Stimulated activated CD4-positive, alpha-beta T cell treated with anti-CD3 and anti-CD28 coated beads, TNF-alpha, amount 100 ng/mL, for 24 hours (primary cell): ENCODE results near the gene OGN.

Experiments used
- DNase-seq, 3 experiments: peaks; one replicate each; pipeline ENCODE4 v3.0.0-alpha.2; 2020; ENCODE audit warnings: low read depth in 3 of 3

The OGN gene

DNA sequence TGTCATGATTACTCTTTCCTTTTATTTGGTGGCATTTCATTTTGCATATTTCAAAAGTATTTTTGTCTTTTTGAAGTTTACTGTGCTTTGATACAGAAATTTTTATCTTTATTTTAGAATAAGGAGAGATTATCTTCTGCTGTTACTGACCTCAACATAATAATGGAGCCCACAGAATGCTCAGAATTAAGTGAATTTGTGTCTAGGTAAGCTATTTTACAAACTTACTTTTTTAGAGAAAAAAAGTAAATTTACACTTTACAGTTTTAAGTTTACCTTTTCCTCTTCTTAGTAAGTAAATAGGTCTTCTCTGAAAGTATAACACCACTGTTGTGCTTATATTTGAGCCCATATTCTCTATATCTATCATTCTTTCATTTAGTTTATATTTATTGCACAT lies 58.8 kb downstream of the OGN start:
- no peak for DNase-seq

DNA sequence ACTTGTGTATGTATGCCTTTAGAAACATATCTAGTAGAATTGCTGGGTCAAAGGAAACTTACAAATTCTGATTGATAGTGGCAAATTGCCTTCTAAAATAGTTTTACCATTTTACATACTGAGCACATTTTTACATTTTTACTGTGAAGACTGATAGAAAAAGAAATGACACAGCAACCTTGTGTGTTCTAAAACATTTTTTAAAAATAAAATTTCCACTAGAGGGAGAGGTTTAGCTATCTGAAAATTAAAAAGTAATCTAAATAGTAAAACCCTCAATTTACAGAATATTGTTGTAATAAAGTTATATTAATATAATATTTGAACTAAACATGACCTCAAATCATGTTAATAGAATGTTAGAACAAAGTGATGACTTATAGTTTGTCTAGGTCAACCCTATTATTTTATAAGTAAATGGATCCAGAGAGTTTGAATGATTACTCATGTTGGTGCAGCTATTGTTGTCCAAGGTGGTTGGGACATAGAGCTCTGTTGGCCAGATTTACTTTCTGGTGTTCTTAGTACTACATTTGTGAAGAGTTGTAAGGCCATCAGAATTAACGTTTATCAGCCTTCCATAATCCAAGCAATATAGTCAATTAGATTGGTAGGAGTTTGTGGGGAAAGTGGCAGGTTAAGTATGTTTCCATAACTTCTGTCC lies 61.4 kb downstream of the OGN start:
- DNase-seq = no peak

DNA sequence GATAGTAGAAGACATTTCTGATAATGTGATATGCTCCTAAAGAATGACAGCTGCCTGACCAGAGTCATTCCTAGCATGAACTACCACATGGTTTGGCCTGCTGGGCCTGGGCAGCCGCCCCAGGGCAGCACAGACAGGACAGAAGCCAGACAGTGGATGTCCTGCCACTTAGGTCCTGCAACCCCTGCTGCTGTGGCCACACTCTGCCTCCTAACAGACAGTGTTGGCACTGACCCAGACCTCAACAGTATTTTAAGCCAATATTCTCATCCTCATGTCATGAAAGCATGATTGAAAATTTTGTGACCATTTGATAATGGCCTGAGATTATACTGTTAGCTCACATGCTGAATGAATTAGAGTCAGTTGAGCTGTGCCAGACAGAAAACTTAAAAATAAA lies 62.8 kb downstream of the OGN start:
- no peak for DNase-seq

DNA sequence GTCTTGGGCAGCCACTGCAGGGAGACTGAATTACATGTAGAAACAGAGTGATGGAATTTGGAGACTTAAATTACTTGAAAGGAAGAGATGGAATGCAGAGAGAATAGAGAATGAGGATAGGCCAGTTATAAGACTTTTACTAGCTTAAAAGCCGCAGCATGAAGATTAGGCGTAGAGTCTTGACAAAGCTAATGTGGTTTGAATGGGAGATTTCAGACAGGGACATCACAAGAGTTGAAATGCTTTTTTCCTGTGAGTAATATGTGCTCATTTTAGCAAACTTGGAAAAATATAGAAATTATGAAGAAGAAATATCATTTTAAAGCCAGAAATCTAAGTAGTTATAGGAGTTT lies 71.1 kb downstream of the OGN start:
- DNase-seq = no peak
